ENCODE results near the gene NFKBIB. TPM values are rescaled to one million over a fixed set of nuclear protein-coding genes. Genes with fewer than 3 reads are reported as not detected.

Gene NFKBIB
- total RNA-seq, 4 donors from 2014 or later, result 18.5 to 37.6 (median 26.8) TPM

- ATAC-seq, result no peak
- H3K36me3 ChIP-seq, result peaks cover 0 to 50% of the 10 kb centered on the region in 2 donors
- H3K9me3 ChIP-seq, result no peaks in the 10 kb centered on the region
- no peak overlapping the region for H3K4me3 ChIP-seq
- H3K27me3 ChIP-seq, result peaks cover 19% of the 10 kb centered on the region
- H3K27ac ChIP-seq, result no peak overlapping the region
- WGBS, 2 donors (ENCODE audit: low coverage in 1 of 2), result 93% methylated on average over 5 of the region's 29 CpGs; no CpG with 5 or more reads in 1 of the 2 donors
- peaks cover 0 to 4% (median 0%) of the 10 kb centered on the region in 3 donors for H3K4me1 ChIP-seq
- TF ChIP-seq POLR2A (IDR thresholded peaks at IDR 0.05) (no peak), POLR2AphosphoS5 (IDR thresholded peaks at IDR 0.05) (no peak), EP300 (IDR thresholded peaks at IDR 0.05) (no peak), CTCF (IDR thresholded peaks at IDR 0.05) (no peak)
These were observed 7.5 kb downstream of the NFKBIB start for GRCh38 chr19:38907227-38907626.

- H3K9me3 ChIP-seq, result no peaks in the 10 kb centered on the region
- H3K27me3 ChIP-seq, result peaks cover 22% of the 10 kb centered on the region
- H3K36me3 ChIP-seq, result peaks cover 0 to 50% of the 10 kb centered on the region in 2 donors
- TF ChIP-seq POLR2AphosphoS5 (IDR thresholded peaks at IDR 0.05) (no peak), EP300 (IDR thresholded peaks at IDR 0.05) (no peak), CTCF (IDR thresholded peaks at IDR 0.05) (no peak), POLR2A (IDR thresholded peaks at IDR 0.05) (no peak)
- 84 to 96% methylated on average over 6 to 10 of the region's 12 CpGs for WGBS, 2 donors (ENCODE audit: low coverage in 1 of 2)
- H3K4me3 ChIP-seq, result no peak overlapping the region
- peaks cover 0 to 4% (median 0%) of the 10 kb centered on the region in 3 donors for H3K4me1 ChIP-seq
- no peak for ATAC-seq
- no peak overlapping the region for H3K27ac ChIP-seq
These were observed 7.9 kb downstream of the NFKBIB start for GRCh38 chr19:38907670-38908069.

DNA sequence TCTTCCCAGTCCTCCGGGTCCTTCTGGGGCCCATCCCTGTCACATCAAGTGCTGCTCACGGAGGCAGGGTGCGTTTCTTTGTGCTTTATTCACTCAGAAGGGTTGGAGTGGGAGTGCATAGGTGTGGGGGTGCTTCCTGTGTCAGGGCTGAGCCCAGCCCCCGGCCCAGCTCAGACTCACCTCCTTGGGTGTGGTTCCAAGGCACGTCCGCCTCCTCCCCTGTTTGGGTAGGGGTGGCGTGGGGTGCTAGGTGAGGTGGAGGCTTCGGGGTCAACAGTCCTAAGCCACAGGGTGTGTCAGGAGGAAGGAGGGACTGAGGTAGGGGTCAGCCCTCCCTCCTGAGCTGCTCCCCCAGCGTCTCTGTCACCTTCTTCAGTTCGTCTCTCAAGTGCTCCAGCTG is 9.1 kb downstream of the NFKBIB start:
- no peak for ATAC-seq
- WGBS, 2 donors (ENCODE audit: low coverage in 1 of 2), result 59 to 65% methylated on average over 3 to 4 of the region's 10 CpGs
- Histone ChIP-seq H3K9me3 (no peaks in the 10 kb centered on the region), H3K4me1 (peaks cover 0 to 4% (median 0%) of the 10 kb centered on the region in 3 donors), H3K27me3 (peaks cover 22% of the 10 kb centered on the region), H3K27ac (no peak overlapping the region), H3K4me3 (no peak overlapping the region), H3K36me3 (peaks cover 0 to 50% of the 10 kb centered on the region in 2 donors)
- no peak for TF ChIP-seq CTCF (IDR thresholded peaks at IDR 0.05)
- no peak for TF ChIP-seq EP300 (IDR thresholded peaks at IDR 0.05)
- TF ChIP-seq POLR2A (IDR thresholded peaks at IDR 0.05), result no peak
- no peak for TF ChIP-seq POLR2AphosphoS5 (IDR thresholded peaks at IDR 0.05)

DNA sequence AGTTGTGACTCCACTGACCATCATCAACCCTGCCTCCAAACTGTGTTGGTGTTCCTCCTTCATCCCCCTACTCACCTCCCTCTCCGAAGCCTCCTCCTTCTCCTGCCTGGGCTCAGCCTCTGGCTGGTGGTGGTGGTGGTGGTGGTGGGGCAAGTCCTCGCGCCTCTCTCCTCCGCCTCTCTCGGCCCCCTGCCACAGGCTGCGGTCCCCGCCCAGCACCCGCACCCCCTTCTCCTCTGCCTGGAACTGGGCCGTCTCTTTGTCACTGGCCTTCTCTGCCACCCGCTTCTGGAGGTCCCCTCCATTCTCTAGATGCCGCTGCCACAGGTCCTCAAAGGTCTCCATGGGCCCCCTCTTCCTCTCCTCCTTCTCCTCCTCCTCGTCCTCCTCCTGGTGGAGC is 10.7 kb downstream of the NFKBIB start:
- no peak overlapping the region for H3K4me3 ChIP-seq
- H3K36me3 ChIP-seq, result peaks cover 0 to 46% of the 10 kb centered on the region in 2 donors
- H3K9me3 ChIP-seq, result no peaks in the 10 kb centered on the region
- no peak for ATAC-seq
- peaks cover 22% of the 10 kb centered on the region for H3K27me3 ChIP-seq
- no peak overlapping the region for H3K27ac ChIP-seq
- no peak for TF ChIP-seq POLR2A (IDR thresholded peaks at IDR 0.05)
- no peak for TF ChIP-seq EP300 (IDR thresholded peaks at IDR 0.05)
- TF ChIP-seq CTCF (IDR thresholded peaks at IDR 0.05), result no peak
- TF ChIP-seq POLR2AphosphoS5 (IDR thresholded peaks at IDR 0.05), result no peak
- WGBS, 2 donors (ENCODE audit: low coverage in 1 of 2), result 96% methylated on average over 9 to 12 of the region's 12 CpGs
- H3K4me1 ChIP-seq, result peaks cover 0 to 4% (median 0%) of the 10 kb centered on the region in 3 donors

DNA sequence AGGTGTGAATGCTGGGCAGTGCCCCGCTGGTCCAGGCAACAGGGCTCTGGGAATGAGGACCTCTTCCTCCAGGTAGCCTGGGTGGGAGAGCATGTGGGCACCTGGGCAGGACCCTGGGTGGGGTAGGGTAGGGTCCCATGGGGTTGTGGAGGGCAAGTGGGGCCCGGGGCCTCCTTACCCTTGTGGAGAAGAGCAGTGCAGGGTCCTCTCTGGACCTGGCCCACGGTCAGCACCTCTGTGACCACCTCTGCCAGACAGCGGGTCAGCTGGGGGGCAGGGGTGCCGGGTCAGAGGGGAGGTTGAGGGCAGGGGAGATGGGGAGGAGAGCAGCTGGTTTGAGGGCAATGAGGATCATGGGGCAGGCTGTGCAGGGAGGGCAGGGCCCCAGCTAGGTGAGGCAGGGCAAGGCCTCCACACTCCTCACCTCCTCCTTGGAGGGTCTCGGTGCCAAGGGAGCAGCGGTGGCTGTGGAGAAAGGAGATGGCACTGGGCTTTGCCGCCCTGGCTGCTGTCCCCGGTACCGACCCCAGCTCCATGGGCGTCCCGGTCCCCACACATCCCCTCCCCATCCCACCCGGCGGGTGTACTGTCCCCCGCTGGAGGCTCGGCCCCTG is 11.7 kb downstream of the NFKBIB start:
- ATAC-seq, result peak; percentile 11
- no peaks in the 10 kb centered on the region for H3K9me3 ChIP-seq
- whole genome bisulfite sequencing, 2 donors (ENCODE audit: low coverage in 1 of 2), result no CpG with 5 or more reads among the region's 16 CpGs

More for the DNA sequence above, 11.7 kb downstream of the NFKBIB start:
- no peak overlapping the region for H3K27ac ChIP-seq
- H3K27me3 ChIP-seq, result peaks cover 22% of the 10 kb centered on the region
- no peak overlapping the region for H3K4me3 ChIP-seq
- H3K36me3 ChIP-seq, result peaks cover 0 to 41% of the 10 kb centered on the region in 2 donors
- TF ChIP-seq POLR2A (IDR thresholded peaks at IDR 0.05) (no peak), EP300 (IDR thresholded peaks at IDR 0.05) (no peak), POLR2AphosphoS5 (IDR thresholded peaks at IDR 0.05) (no peak), CTCF (IDR thresholded peaks at IDR 0.05) (no peak)
- peaks cover 0 to 4% (median 0%) of the 10 kb centered on the region in 3 donors for H3K4me1 ChIP-seq
